Stimulated activated CD4-positive, alpha-beta T cell treated with anti-CD3 and anti-CD28 coated beads, TNF-alpha, amount 100 ng/mL, for 24 hours (primary cell): Measurements from ENCODE around the gene PQBP1.

Source experiments
- DNase-seq, 3 experiments: peaks; one replicate each; pipeline ENCODE4 v3.0.0-alpha.2; 2020; ENCODE audit warnings: low read depth in 3 of 3

PQBP1 gene

DNA sequence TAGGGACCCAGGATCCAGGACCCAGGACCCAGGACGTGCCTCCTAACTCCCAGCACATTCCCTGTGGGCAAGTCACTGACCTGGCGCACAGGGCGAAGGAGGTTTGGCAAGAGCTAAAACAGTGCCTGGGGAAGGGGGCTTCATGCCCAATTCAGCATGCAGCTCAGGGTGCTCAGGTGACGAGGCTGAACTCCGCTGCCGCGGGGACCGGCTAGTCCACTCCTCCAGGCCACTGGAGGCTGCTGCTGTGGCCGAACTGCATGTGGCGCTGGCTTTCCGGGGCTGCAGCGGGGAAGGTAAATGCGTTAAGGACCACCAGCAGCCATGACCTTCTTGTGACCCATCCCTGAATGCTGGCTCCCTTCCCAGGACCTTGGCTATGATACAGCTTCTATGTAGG is 26.0 kb downstream of the PQBP1 start:
- no peak for DNase-seq

DNA sequence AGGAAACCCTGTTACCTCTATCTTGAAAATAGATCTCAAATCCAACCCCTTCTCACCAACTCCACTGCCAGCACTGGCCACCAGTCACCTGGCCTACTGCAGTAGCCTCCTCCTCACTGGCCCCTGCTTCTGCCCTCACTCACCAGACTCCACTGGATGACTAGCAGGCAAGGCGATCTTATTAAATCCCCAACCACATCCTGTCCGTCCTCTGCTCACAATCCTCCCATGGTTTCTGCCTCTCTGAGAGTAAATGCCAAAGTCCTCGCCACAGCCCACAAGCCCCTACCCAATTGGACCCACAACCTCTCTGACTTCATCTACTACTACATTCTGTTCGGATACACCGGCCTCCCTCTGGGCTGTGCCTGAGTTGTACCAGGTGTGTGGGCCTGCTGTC is 26.5 kb downstream of the PQBP1 start:
- no peak for DNase-seq

DNA sequence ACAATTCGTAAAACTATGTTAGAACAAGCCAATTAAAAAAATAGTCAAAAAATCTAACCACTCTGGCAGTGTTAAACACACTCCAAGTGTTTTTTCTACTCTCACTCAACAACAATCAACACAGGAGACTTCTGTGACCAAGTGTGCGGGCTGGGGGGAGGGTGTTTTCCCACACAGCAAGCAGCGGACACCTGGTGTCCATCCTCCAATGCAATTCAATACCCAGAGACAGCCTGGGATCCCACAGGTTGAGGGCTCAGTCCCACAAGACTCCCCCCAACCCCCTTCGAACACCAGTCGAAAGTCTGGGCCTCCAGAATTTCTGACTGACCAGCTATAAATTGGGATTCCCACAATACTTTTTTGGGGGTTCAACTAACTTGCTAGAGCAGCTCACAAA is 29.4 kb downstream of the PQBP1 start:
- DNase-seq, result no peak

DNA sequence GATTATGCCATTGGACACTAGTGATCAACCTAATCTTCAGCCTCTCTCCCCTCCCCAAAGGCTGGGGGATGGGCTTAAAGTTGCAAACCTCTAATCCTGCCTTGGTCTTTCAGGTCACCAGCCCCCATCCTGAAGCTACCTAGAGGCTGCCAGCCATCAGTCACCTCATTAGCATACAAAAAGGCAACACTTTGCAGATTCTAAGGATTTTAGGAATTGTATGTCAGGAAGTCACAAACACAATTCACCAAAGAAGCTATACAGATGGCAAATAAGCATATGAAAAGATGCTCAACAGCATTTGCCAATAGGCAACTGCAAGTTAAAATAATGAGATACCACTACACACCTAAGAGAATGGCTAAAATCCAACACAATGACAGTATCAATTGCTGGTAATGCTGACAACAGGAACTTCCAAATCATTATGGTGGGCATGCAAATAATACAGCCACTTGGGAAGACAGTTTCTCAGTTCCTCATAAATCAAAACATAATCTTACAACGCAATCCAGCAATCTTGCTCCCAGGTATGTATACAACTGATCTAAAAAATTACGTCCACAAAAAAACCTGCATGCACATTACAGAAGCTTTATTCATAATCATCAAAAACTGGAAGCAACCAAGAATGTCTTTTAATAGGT is 30.1 kb downstream of the PQBP1 start:
- no peak for DNase-seq

DNA sequence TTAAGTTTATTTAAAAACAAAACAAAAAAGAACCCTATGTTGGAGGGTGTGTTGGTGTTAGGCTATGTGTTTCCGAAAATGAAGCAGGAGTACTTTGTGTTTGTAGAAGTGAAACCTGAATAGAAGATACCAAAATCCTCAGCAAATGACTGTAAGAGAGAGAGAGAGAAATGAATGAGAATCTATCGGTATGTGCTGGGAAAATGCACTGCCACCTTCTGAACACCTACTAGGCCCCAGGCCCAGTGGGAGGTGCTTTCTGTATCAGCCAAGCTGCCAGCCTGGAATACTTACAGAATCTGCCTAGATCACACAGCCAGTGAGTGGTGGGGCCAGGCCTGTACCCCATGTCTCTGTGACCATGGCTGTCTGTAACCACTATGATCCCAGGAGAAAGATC is 36.0 kb downstream of the PQBP1 start:
- no peak for DNase-seq

DNA sequence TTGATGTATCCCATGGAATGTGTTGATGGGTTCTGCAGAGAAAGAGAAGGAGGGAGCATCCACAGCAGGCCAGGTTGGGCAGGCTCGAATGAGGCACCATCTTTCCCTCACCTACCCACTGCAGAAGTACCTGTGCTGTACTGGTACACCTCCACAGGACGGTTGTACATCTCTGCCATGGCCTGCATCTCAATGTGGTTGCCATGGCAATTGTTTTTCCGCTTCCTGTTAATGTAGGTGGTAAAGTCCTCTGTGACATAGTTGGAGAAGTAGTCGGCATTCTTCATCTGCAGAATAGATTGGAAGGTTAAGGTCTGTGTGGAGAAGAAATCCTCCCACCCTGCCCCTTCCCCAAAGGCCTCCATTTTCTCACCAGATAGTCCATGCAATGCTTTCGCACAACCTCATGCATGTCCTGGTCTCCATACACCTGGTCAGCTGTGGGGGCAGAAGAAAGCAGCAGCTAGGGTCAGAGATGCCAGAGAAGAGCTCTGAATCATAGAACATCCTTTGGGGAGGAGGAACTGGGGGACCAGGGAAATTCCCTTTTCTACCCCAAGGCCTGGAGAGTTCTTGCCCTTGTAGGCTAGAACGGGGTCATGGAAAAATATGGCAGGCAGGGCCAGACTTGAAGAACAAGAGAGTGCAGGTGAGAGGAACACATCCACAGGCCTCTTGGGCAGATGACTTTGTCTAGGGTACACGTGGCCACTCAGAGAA is 37.0 kb downstream of the PQBP1 start:
- DNase-seq, result no peak

DNA sequence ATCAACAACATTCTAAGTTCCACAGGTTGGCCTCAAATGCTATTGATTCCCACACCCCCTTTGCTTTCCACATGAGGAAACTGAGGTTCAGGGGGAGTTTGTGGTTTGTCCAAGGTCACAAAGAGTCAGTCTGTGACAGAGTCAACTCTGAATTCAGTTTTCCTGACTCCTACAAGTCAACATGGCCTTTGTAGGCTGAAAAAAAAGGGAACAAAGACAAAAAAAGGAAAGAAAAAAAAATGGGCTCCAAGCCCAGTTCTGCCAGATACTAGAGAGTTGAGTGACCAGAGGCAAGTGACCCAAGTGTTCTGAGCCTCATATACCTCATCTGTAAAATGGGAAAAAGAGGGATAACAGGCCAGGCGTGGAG is 37.6 kb downstream of the PQBP1 start:
- DNase-seq, result no peak

DNA sequence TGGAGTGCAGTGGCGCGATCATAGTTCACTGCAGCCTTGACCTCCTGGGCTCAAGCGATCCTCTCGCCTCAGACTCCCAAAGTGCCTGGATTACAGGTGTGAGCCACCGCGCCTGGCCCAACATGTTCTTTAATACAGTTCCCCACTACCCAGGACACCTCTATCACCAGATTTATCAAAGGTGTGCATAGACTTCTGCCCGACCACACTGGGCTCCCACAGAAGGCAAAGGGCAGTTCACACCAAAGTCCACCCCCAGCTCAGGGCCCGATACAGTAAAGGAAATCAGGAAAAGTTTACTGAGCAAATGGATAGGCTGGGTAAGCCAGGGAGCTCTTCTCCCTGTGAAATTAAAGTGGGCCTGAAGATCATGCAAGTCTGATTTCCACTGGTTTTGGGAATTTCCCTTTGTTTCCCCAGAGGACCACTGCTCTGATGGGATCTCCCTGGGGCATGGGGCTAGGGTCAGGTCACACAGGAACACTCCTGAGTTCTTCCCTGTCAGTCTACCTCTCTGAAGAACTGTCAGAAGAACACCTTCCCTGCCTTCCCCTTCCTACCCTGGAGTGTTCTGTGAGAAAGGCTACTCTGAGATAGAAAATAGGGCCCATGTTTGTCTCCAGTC is 38.8 kb downstream of the PQBP1 start:
- no peak for DNase-seq

DNA sequence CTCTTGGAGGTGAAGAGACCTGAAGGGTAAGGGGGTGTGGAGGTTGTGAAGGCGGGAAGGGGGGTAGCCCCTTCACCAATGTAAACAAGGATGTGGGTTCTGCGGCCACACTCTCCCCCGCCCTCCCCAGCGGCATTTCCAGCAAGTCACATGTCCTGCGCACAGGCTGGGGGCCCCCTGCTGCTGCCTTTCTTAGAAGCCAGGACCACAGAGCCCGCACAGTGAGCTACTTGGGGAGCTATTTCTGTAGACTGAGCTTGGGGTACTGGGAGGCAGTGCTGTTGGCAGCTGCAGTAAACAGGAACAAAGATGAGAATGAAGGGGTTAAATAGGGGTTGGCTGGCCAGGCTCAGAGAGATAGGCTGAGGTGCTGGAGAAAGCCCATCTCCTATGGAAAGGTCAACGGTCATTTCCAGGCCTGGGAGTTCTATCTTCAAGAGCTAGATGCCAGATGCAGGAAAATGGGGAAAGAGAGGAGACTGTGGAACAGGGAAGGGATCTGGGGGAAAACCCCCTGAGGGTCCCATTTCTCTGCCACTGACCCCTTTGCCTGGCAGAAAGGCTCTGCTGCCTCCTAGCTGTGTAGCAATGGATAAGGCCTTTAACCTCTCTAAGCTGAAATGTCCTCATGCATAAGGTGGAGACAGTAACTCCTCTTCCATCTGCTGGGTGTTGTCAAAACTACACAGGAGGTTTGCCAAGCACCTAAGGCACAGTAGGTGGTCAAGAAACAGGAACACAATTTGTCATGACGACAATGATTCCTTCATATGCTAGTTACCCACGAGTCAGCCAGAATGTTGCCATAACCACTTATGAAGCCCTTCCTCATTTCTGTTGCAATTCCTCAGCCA is 39.6 kb downstream of the PQBP1 start:
- DNase-seq, result peak; percentile 59 to 87 (median 71)

DNA sequence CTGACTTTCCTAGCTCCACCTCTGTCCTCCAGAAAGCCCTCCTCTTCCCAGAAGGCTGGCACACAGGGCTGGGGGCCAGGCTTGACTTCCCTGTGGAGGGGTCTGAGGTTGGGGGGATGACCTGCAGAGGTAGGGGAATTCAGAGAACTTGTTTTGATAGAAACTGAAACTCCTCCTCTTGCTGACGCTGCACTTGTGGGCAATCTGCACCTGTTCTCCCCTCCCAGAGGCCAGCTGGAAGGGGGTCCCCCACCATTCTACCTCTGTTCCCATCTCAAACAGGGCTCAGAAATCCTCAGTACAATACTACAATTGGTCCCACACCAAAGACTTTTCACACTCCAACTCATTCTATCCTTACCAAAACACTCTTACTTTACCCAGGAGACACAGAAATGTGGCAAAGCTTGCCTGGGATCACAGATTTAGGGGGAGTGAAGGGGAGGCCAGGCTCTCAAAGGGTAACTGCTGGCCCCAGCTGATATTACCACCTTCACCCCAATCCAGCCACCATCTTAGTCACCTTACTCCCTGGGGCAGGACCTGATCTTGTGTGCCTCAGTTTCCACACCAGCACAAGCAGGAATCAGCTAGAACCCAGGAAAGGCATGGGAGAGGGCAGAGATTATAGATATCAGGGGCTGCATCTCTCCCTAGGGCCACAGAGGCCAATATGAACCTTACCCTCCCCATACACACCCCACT is 41.1 kb downstream of the PQBP1 start:
- peak; percentile 42 to 75 (median 57) for DNase-seq

DNA sequence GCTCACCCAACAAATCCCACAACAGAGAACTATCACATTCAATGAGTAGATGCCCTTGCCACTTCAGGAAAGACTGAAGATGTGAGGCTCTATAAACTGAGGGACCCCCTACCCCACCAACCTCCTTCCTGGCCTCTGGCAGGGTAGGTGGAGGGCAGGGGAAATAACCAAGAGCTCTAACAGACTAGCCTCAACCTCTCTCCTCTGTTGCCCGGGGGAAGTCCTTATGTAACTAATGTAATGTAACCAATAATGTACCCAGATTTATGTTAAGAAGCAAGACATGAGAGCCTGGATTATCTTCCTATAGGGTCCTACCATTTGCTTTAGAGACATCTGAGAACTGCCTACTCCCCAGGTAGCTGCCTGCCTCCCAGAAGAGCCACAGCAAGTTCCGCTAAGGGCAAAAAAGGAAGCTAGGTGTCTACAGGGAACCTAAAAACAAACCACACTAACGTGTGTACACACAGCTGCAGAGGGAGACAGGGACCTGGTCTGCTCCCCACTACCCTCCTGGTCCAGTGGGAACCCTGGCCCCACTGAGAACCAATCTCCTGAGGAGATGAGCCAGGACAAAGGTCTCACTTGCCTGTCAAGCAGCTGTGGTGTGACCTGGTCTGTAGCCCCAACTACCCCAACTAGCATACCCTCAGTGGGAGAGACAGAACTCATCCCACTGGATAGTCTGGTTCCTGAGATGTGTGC is 41.9 kb downstream of the PQBP1 start:
- DNase-seq, result no peak

DNA sequence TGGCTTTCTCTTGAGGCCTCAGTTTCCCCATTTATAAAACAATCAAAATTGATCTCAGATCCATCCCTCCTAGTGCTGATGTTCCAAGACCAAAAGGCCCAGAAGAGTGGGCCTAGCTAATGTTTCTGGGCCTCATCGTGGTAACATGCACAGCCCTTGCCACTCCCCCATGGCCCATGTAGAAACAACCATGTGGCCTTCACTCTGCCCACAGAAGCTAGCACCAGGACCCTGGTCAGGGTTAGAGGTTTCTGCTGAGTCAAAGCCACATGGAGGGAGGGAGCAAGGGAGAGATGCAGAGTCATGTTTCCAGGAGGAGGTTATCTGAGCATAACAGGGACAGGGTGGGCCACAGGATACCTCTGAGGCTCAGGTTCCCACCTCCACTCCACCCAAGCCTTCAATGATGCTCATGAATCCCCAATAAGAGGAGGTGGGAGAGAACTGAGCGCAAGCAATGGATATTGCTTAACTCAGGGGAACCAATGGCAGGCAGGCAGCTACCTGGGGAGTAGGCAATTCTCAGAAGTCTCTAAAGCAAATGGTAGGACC is 42.8 kb downstream of the PQBP1 start:
- no peak for DNase-seq

DNA sequence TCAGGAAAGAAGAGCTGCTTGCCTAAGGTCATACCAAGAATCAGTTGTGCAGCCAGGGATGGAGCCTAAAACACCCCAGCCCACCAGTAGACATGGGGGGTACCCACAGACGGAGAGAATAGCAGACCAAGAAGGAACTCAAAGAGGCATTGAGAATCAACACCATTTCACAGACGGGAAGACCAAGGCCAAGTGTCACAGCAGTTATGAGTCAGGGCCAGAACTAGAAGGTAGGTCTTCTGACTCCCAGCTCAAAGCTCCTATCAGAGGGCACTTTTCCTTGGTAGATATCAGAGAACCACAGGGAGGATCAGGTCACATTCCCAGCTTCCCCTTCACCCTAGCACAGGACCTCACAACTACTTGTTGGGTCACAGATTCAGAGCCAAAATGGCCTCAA is 45.2 kb downstream of the PQBP1 start:
- no peak for DNase-seq

DNA sequence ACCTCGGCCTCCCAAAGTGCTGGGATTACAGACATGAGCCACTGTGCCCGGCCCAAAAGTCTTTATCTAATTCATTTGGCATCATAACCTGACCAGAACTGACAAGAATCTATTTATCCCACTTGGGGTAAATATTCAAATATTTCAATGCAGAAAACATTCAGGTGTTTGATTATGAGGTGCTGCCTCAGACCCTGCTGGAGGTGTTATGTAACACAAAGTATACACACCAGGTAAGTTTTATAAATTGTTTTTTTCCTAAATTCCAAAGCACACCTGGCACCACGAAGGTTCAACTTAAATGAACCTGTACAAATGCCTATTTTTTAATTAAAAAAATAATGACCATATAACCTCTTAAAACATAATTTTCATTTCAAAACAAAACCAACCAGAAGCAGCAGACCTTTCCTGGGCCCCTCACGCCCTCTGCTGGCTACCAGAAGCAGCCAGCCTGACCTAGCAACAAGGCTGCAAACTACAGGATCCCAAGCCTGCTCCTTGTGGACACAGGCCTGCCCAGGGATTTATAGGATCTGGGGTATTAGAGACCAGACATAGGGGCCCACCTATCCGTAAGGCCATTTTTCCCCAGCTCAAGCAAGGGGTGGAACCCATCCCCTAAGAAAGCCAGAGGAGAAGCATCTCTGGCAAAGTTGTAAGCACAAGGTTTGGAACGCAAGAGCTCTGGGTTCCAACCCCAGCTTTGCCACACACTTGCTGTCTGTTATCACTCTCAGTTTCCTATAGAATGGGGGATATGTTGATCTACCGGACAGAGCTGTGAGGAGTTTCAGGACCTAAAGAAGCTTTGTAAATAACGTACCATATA is 48.0 kb downstream of the PQBP1 start:
- DNase-seq, result no peak

DNA sequence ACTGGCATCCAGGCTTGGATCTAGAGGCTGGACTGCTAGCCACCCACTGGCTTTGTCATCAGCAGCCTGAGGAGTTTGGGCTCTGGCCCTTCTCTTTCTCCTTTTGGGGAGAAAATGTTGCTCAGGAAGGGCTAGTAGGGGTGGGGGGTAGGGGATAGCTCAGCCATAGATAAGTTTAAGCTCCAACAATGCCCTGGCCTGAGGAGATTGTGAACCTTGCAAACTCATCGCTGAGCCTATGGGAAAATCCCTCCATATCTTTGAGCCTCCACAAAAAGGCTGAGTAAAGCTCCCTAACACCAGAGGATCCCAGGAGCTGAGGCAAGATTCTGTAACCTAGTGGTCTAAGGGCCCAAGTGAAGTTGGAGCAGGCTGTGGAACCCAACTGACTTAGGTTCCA is 50.9 kb downstream of the PQBP1 start:
- no peak for DNase-seq
